ENCODE results near the gene NAV3. TPM values are rescaled to one million over a fixed set of nuclear protein-coding genes. Genes with fewer than 3 reads are reported as not detected.

NAV3 gene
- polyA plus RNA-seq, 3 donors from 2014 or later: not detected

GRCh38 chr12:78199926-78200325, 369.2 kb downstream of the NAV3 start:
- no peak for DNase-seq
- H3K27me3 Mint-ChIP-seq (ENCODE audit: low read depth in 3 of 3): peaks cover 0 to 4% (median 0%) of the 10 kb centered on the region in 3 donors
- no peaks in the 10 kb centered on the region for H3K36me3 Mint-ChIP-seq
- peaks cover 0 to 21% (median 10%) of the 10 kb centered on the region in 6 donors for H3K9me3 Mint-ChIP-seq
- H3K4me3 Mint-ChIP-seq: no peak overlapping the region
- H3K27ac Mint-ChIP-seq: no peak overlapping the region
- H3K4me1 Mint-ChIP-seq: no peaks in the 10 kb centered on the region

DNA sequence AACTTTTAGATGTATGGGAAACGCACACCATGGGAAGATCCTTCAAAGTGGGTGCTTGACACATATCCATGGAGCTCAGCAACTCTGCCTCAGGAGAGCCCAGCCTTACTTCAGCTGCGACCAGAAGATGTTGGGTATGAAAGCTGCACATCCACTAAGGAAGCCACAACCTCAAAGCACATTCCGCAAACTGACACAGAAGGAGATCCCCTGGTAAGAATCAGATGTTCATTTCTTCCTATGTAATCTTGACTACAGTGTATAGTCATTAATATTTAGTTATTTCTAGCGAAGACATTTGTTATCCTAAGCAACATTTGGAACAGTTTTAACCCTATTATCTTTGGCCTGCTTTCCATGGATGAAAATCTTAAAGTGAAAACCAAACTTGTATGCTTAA, 374.2 kb downstream of the NAV3 start:
- Mint-ChIP-seq H3K4me1 (no peaks in the 10 kb centered on the region), H3K4me3 (no peak overlapping the region), H3K36me3 (peaks cover 0 to 4% (median 0%) of the 10 kb centered on the region in 3 donors), H3K27me3 (ENCODE audit: low read depth in 3 of 3) (peaks cover 0 to 4% (median 0%) of the 10 kb centered on the region in 3 donors), H3K9me3 (peaks cover 0 to 46% (median 11%) of the 10 kb centered on the region in 6 donors), H3K27ac (no peak overlapping the region)
- no peak for DNase-seq

- no peaks in the 10 kb centered on the region for H3K27me3 Mint-ChIP-seq (ENCODE audit: low read depth in 3 of 3)
- peaks cover 0 to 43% (median 8%) of the 10 kb centered on the region in 6 donors for H3K9me3 Mint-ChIP-seq
- H3K4me1 Mint-ChIP-seq: no peaks in the 10 kb centered on the region
- H3K36me3 Mint-ChIP-seq: peaks cover 0 to 4% (median 0%) of the 10 kb centered on the region in 3 donors
- H3K4me3 Mint-ChIP-seq: no peak overlapping the region
- no peak for DNase-seq
- H3K27ac Mint-ChIP-seq: no peak overlapping the region
These were observed 377.4 kb downstream of the NAV3 start for GRCh38 chr12:78208092-78208491.

GRCh38 chr12:78209846-78210505, 379.3 kb downstream of the NAV3 start:
- Mint-ChIP-seq H3K27me3 (ENCODE audit: low read depth in 3 of 3) (no peaks in the 10 kb centered on the region), H3K36me3 (peaks cover 0 to 4% (median 0%) of the 10 kb centered on the region in 3 donors), H3K27ac (no peak overlapping the region), H3K4me1 (no peaks in the 10 kb centered on the region), H3K9me3 (peaks cover 0 to 30% (median 8%) of the 10 kb centered on the region in 6 donors), H3K4me3 (no peak overlapping the region)
- DNase-seq: no peak

DNA sequence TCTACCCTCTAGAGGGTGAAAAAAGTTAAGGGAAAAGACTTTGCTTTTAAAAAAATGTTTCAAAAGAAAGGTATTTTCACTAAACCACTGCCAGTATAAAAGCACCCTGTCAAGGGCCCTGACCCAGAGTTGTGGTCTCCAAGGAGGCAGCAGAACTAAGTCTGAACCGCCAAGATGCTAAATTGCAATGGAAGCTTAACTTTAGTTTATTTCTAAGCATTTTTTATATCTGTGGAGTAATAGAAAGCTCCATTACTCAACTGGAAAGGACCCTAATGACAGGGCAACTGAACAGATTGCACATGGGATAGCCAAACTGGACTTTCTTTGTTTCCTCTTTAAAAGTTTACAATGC, 379.8 kb downstream of the NAV3 start:
- Mint-ChIP-seq H3K27ac (no peak overlapping the region), H3K4me1 (no peaks in the 10 kb centered on the region), H3K4me3 (no peak overlapping the region), H3K27me3 (ENCODE audit: low read depth in 3 of 3) (no peaks in the 10 kb centered on the region), H3K36me3 (peaks cover 0 to 4% (median 0%) of the 10 kb centered on the region in 3 donors), H3K9me3 (peaks cover 0 to 30% (median 8%) of the 10 kb centered on the region in 6 donors)
- no peak for DNase-seq

DNA sequence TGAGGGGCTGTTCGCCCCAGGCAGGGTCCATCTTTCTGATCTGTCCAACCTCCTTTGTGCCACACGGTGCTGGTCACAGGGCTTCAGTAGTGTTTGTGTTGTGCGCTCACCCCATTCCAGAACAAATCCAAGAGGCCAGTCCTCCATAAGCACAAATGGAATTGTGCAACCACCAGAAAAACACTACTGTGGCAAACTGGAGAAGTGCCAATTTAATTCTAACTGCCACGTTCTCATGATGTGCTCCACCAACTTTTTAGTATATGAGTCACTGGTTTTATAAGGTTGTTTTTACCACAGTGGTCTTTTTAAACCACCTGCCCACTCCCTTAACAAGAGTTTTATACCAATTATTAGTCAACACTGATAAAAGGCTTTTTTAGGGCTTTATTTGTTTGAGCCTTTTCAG, 380.2 kb downstream of the NAV3 start:
- H3K4me3 Mint-ChIP-seq: no peak overlapping the region
- no peaks in the 10 kb centered on the region for H3K27me3 Mint-ChIP-seq (ENCODE audit: low read depth in 3 of 3)
- H3K9me3 Mint-ChIP-seq: peaks cover 0 to 30% (median 8%) of the 10 kb centered on the region in 6 donors
- H3K27ac Mint-ChIP-seq: no peak overlapping the region
- DNase-seq: no peak
- peaks cover 0 to 4% (median 0%) of the 10 kb centered on the region in 3 donors for H3K36me3 Mint-ChIP-seq
- no peaks in the 10 kb centered on the region for H3K4me1 Mint-ChIP-seq

DNA sequence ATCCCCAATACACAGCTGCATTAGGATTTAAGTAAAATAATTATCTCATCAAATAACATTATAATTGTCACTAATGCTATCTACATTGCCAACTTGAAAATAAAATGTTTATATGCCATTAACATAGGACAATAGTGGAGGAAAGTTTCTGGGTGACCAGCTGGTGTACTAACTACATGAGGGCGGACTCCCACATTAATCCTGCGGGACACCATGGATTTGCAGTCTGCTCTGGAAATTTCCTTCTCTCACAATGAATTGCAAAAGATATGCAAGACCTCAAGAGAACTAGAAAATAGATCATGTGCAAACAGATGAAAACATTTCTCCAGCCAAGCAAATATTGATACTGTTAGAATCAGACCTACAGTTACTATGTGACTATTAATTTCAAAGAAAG, 390.1 kb downstream of the NAV3 start:
- peaks cover 0 to 19% (median 6%) of the 10 kb centered on the region in 6 donors for H3K9me3 Mint-ChIP-seq
- H3K4me1 Mint-ChIP-seq: no peaks in the 10 kb centered on the region
- no peak overlapping the region for H3K4me3 Mint-ChIP-seq
- H3K27me3 Mint-ChIP-seq (ENCODE audit: low read depth in 3 of 3): peaks cover 0 to 2% (median 0%) of the 10 kb centered on the region in 3 donors
- H3K27ac Mint-ChIP-seq: no peak overlapping the region
- no peaks in the 10 kb centered on the region for H3K36me3 Mint-ChIP-seq
- DNase-seq: no peak

GRCh38 chr12:78224154-78224553, 393.5 kb downstream of the NAV3 start:
- Mint-ChIP-seq H3K27ac (no peak overlapping the region), H3K36me3 (no peaks in the 10 kb centered on the region), H3K4me3 (no peak overlapping the region), H3K9me3 (peaks cover 0 to 25% (median 8%) of the 10 kb centered on the region in 6 donors), H3K27me3 (ENCODE audit: low read depth in 3 of 3) (peaks cover 0 to 2% (median 0%) of the 10 kb centered on the region in 3 donors), H3K4me1 (no peaks in the 10 kb centered on the region)
- no peak for DNase-seq

GRCh38 chr12:78226763-78227162, 396.1 kb downstream of the NAV3 start:
- no peak for DNase-seq
- Mint-ChIP-seq H3K4me1 (no peaks in the 10 kb centered on the region), H3K36me3 (no peaks in the 10 kb centered on the region), H3K27me3 (ENCODE audit: low read depth in 3 of 3) (peaks cover 0 to 1% (median 0%) of the 10 kb centered on the region in 3 donors), H3K4me3 (no peak overlapping the region), H3K9me3 (peaks cover 0 to 29% (median 8%) of the 10 kb centered on the region in 6 donors), H3K27ac (no peak overlapping the region)

- no peak overlapping the region for H3K4me3 Mint-ChIP-seq
- no peak overlapping the region for H3K27ac Mint-ChIP-seq
- peaks cover 0 to 3% (median 0%) of the 10 kb centered on the region in 3 donors for H3K27me3 Mint-ChIP-seq (ENCODE audit: low read depth in 3 of 3)
- no peak for DNase-seq
- H3K4me1 Mint-ChIP-seq: no peaks in the 10 kb centered on the region
- H3K9me3 Mint-ChIP-seq: peaks cover 0 to 27% (median 6%) of the 10 kb centered on the region in 6 donors
- H3K36me3 Mint-ChIP-seq: no peaks in the 10 kb centered on the region
These were observed 399.0 kb downstream of the NAV3 start for GRCh38 chr12:78229591-78230101.

DNA sequence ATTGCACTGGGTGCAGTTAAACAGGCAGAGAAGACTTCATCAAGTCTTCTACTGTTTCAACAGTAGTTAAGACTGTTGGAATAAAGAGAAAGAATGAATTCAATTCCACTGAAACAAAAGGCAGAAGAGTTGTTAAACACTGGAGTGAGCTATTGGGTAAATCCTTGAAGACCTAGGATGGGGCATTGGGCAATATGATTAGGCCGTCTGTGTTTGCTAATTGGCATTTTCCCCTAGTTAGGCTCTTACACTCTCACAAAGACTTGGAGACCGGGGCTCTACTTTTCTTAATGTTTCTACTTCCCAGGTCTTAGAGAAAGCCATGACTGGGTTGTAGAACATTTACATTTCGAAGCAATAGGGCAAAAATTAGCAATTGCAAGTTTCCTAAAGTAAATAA, 402.1 kb downstream of the NAV3 start:
- peaks cover 0 to 3% (median 1%) of the 10 kb centered on the region in 3 donors for H3K27me3 Mint-ChIP-seq (ENCODE audit: low read depth in 3 of 3)
- no peaks in the 10 kb centered on the region for H3K4me1 Mint-ChIP-seq
- no peak overlapping the region for H3K27ac Mint-ChIP-seq
- H3K9me3 Mint-ChIP-seq: peaks cover 0 to 15% (median 3%) of the 10 kb centered on the region in 6 donors
- H3K36me3 Mint-ChIP-seq: no peaks in the 10 kb centered on the region
- no peak overlapping the region for H3K4me3 Mint-ChIP-seq
- DNase-seq: no peak

DNA sequence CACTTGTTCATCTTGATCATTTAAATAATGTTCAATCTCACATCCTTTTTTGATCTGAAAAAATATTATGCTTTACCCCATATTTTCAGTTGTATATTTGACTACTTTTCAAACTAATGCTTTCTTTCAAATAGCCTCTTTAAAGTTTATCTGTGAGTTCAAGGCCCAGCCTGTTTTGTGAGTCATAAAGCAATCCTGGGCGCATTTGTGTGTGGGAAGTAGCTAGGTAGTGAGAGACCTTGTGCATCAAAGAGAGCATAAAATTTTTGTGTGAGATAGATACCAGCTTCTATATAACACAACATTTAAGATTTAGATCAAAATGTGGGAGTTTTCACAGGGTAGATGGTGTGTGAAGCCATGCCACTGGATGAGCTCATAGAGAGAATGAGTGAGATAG, 405.6 kb downstream of the NAV3 start:
- peaks cover 0 to 21% (median 1%) of the 10 kb centered on the region in 6 donors for H3K9me3 Mint-ChIP-seq
- H3K27me3 Mint-ChIP-seq (ENCODE audit: low read depth in 3 of 3): peaks cover 0 to 4% (median 1%) of the 10 kb centered on the region in 3 donors
- H3K4me3 Mint-ChIP-seq: no peak overlapping the region
- no peak for DNase-seq
- no peaks in the 10 kb centered on the region for H3K36me3 Mint-ChIP-seq
- H3K27ac Mint-ChIP-seq: no peak overlapping the region
- no peaks in the 10 kb centered on the region for H3K4me1 Mint-ChIP-seq

DNA sequence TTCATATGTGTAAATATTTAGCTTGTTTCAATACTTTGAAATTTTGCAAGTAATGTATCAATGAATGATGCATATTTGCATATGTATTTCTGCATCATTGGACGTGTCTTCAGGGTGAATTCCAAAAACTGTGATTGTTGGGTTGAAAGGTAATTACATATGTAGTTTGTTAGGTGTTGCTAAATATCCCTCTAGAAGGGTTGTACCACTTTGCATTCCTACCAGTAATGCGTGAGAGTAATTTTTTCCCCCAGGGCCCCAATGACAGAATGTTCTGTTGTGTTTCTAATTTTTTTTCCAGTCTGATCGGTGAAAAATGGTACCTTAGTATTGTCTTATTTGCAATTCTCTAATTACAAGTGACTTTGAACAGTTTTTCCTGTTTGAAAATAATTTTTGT, 408.9 kb downstream of the NAV3 start:
- Mint-ChIP-seq H3K4me3 (no peak overlapping the region), H3K27me3 (ENCODE audit: low read depth in 3 of 3) (peaks cover 0 to 2% (median 1%) of the 10 kb centered on the region in 3 donors), H3K9me3 (peaks cover 0 to 28% (median 6%) of the 10 kb centered on the region in 6 donors), H3K36me3 (no peaks in the 10 kb centered on the region), H3K27ac (no peak overlapping the region), H3K4me1 (no peaks in the 10 kb centered on the region)
- DNase-seq: no peak

DNA sequence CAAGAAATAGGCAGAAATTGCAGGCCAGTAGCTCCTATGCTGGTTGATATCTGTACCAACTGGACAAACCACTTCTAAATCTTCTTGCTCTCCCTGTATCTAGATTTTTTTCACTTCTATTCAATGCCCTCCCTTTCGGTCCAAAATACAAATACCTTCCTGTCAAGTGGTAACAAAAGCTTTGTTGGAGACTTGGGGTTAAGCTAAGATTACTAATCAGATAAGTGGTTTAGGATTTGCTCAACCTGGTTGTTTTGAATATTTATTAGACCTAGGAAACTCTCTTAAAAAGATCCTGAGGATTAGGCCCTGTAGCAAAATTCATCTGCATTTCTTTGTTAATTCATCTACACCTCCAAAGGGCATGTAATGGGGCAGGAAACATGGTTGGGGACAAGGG, 410.1 kb downstream of the NAV3 start:
- H3K4me1 Mint-ChIP-seq: no peaks in the 10 kb centered on the region
- H3K27me3 Mint-ChIP-seq (ENCODE audit: low read depth in 3 of 3): peaks cover 0 to 2% (median 0%) of the 10 kb centered on the region in 3 donors
- H3K9me3 Mint-ChIP-seq: peaks cover under 1 to 32% (median 10%) of the 10 kb centered on the region in 6 donors
- no peaks in the 10 kb centered on the region for H3K36me3 Mint-ChIP-seq
- DNase-seq: no peak
- no peak overlapping the region for H3K4me3 Mint-ChIP-seq
- no peak overlapping the region for H3K27ac Mint-ChIP-seq

Data from immature natural killer cell (primary cell).